ENCODE measurements around the gene HBP1.

DNA sequence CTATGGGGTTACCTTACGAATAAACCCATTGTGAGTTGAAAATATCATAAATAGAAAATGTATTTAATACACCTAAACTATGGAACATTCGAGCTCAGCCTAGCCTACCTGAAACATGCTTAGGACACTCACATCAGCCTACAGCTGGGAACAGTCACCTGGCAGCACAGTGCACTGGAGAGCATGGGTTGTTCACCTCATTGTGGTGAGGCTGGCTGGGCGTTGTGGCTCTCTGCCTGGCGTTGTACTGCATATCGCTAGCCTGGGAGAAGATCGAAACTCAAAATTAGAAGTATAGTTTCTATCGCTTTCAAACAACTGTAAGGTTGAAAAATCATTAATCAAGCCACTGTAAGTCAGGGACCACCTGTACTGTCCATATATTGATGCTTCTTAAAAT, 17.3 kb upstream of the HBP1 start:
- TF ChIP-seq, protein P1, sequence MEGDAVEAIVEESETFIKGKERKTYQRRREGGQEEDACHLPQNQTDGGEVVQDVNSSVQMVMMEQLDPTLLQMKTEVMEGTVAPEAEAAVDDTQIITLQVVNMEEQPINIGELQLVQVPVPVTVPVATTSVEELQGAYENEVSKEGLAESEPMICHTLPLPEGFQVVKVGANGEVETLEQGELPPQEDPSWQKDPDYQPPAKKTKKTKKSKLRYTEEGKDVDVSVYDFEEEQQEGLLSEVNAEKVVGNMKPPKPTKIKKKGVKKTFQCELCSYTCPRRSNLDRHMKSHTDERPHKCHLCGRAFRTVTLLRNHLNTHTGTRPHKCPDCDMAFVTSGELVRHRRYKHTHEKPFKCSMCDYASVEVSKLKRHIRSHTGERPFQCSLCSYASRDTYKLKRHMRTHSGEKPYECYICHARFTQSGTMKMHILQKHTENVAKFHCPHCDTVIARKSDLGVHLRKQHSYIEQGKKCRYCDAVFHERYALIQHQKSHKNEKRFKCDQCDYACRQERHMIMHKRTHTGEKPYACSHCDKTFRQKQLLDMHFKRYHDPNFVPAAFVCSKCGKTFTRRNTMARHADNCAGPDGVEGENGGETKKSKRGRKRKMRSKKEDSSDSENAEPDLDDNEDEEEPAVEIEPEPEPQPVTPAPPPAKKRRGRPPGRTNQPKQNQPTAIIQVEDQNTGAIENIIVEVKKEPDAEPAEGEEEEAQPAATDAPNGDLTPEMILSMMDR (IDR thresholded peaks at IDR 0.05): no peak
- TF ChIP-seq POLR2A (IDR thresholded peaks at IDR 0.05): no peak

All from Peyer's patch (tissue), 4 donors.